ENCODE results near the gene LUM.

DNA sequence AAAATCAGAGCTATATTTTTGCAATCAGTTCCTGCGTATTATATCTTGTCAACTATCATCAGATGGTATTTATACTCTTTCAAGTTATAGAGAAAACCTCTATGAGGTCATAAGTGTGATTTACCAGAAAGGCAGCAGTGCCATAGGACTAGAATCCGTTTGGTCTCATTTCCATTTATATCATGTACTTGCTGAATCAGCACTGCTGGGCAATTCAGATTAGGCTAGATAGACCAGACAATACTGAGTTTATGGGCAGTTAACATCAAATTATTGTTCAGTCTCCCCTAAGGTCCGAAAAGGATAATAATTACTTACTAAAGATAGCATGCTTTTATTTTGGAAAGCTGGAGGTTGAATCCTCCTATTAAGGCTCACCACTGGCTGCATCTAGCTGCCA lies 46.7 kb downstream of the LUM start:
- TF ChIP-seq, protein P1, sequence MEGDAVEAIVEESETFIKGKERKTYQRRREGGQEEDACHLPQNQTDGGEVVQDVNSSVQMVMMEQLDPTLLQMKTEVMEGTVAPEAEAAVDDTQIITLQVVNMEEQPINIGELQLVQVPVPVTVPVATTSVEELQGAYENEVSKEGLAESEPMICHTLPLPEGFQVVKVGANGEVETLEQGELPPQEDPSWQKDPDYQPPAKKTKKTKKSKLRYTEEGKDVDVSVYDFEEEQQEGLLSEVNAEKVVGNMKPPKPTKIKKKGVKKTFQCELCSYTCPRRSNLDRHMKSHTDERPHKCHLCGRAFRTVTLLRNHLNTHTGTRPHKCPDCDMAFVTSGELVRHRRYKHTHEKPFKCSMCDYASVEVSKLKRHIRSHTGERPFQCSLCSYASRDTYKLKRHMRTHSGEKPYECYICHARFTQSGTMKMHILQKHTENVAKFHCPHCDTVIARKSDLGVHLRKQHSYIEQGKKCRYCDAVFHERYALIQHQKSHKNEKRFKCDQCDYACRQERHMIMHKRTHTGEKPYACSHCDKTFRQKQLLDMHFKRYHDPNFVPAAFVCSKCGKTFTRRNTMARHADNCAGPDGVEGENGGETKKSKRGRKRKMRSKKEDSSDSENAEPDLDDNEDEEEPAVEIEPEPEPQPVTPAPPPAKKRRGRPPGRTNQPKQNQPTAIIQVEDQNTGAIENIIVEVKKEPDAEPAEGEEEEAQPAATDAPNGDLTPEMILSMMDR (IDR thresholded peaks at IDR 0.05) = no peak
- TF ChIP-seq POLR2AphosphoS5 (IDR thresholded peaks at IDR 0.05; ENCODE audit: low read depth, low read length) = no peak
- TF ChIP-seq, protein P2, sequence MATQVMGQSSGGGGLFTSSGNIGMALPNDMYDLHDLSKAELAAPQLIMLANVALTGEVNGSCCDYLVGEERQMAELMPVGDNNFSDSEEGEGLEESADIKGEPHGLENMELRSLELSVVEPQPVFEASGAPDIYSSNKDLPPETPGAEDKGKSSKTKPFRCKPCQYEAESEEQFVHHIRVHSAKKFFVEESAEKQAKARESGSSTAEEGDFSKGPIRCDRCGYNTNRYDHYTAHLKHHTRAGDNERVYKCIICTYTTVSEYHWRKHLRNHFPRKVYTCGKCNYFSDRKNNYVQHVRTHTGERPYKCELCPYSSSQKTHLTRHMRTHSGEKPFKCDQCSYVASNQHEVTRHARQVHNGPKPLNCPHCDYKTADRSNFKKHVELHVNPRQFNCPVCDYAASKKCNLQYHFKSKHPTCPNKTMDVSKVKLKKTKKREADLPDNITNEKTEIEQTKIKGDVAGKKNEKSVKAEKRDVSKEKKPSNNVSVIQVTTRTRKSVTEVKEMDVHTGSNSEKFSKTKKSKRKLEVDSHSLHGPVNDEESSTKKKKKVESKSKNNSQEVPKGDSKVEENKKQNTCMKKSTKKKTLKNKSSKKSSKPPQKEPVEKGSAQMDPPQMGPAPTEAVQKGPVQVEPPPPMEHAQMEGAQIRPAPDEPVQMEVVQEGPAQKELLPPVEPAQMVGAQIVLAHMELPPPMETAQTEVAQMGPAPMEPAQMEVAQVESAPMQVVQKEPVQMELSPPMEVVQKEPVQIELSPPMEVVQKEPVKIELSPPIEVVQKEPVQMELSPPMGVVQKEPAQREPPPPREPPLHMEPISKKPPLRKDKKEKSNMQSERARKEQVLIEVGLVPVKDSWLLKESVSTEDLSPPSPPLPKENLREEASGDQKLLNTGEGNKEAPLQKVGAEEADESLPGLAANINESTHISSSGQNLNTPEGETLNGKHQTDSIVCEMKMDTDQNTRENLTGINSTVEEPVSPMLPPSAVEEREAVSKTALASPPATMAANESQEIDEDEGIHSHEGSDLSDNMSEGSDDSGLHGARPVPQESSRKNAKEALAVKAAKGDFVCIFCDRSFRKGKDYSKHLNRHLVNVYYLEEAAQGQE (IDR thresholded peaks at IDR 0.05; ENCODE audit: insufficient read depth in 1 of 2, low read depth in 2 of 2, low read length in 1 of 2) = no peak
- TF ChIP-seq SIN3A (IDR thresholded peaks at IDR 0.05; ENCODE audit: borderline replicate concordance, insufficient read depth, low read depth, low read length) = no peak
- no peak for TF ChIP-seq TCF7L2 (IDR thresholded peaks at IDR 0.05; ENCODE audit: low read depth, low read length)

All from Panc1 (cell line).